DND-41 (cell line): Measurements from ENCODE around the gene GALK2.

Experiments
- EZH2 ChIP-seq: IDR thresholded peaks from 3 replicates; pipeline ENCODE4 v1.6.1; 2012; ENCODE audit warnings: borderline replicate concordance, low read depth, mild to moderate bottlenecking, moderate library complexity, low read length, inconsistent platforms; ENCODE audit not compliant: severe bottlenecking
- TF ChIP-seq, protein P1 (sequence below): IDR thresholded peaks from 2 replicates; pipeline ENCODE4 v1.5.1; 2012; ENCODE audit warnings: borderline replicate concordance, low read length, moderate library complexity, mild to moderate bottlenecking; ENCODE audit not compliant: poor library complexity, severe bottlenecking; ENCODE audit errors: extremely low read depth

DNA sequence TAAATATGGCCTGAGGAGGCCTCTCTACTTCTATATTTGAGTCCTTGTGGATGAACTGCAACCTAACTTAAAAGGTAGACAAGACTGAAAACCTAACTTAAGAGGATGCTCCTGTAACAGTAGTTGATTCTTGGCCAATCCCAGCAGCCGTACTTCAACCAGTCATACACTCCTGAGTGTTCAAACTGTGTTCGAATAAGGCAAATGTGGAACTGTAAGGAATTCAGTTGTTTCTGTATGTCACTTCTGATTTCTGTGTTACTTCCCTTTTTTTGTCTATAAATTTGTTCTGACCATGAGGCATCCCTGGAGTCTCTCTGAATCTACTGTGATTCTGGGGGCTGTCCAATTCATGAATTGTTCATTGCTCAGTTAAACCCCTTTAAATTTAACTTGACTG lies 20.5 kb downstream of the GALK2 start:
- TF ChIP-seq, protein P1, sequence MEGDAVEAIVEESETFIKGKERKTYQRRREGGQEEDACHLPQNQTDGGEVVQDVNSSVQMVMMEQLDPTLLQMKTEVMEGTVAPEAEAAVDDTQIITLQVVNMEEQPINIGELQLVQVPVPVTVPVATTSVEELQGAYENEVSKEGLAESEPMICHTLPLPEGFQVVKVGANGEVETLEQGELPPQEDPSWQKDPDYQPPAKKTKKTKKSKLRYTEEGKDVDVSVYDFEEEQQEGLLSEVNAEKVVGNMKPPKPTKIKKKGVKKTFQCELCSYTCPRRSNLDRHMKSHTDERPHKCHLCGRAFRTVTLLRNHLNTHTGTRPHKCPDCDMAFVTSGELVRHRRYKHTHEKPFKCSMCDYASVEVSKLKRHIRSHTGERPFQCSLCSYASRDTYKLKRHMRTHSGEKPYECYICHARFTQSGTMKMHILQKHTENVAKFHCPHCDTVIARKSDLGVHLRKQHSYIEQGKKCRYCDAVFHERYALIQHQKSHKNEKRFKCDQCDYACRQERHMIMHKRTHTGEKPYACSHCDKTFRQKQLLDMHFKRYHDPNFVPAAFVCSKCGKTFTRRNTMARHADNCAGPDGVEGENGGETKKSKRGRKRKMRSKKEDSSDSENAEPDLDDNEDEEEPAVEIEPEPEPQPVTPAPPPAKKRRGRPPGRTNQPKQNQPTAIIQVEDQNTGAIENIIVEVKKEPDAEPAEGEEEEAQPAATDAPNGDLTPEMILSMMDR: no peak
- TF ChIP-seq EZH2: no peak
